GM12874 (cell line): ENCODE measurements around the gene RALGAPB.

Experiments
- TF ChIP-seq, protein P1 (sequence below): IDR thresholded peaks from 2 replicates; pipeline ENCODE4 v1.5.1; 2011; ENCODE audit warnings: low read depth, mild to moderate bottlenecking, control low read depth, low read length, moderate library complexity; ENCODE audit not compliant: insufficient read depth

RALGAPB gene

DNA sequence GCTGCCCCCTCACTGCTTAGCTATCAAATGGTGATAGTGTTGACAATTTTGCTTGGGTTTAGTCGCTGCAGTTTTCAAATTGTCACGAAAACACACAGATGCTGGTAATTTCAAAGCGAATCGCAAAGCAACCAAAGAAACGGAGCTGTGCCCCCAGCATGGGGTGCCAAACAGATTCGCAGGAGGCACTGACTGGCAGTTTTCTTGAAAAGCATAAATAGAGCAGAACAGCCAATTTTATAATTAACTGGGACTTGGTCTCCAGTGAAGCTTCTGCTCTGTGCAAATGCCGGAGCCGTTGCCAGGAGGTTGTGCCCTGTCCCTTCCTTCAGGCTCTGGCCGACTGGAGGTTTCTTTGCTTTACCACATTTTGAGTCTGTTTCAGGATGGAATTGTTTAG, 147.8 kb downstream of the RALGAPB start:
- TF ChIP-seq, protein P1, sequence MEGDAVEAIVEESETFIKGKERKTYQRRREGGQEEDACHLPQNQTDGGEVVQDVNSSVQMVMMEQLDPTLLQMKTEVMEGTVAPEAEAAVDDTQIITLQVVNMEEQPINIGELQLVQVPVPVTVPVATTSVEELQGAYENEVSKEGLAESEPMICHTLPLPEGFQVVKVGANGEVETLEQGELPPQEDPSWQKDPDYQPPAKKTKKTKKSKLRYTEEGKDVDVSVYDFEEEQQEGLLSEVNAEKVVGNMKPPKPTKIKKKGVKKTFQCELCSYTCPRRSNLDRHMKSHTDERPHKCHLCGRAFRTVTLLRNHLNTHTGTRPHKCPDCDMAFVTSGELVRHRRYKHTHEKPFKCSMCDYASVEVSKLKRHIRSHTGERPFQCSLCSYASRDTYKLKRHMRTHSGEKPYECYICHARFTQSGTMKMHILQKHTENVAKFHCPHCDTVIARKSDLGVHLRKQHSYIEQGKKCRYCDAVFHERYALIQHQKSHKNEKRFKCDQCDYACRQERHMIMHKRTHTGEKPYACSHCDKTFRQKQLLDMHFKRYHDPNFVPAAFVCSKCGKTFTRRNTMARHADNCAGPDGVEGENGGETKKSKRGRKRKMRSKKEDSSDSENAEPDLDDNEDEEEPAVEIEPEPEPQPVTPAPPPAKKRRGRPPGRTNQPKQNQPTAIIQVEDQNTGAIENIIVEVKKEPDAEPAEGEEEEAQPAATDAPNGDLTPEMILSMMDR, result no peak

DNA sequence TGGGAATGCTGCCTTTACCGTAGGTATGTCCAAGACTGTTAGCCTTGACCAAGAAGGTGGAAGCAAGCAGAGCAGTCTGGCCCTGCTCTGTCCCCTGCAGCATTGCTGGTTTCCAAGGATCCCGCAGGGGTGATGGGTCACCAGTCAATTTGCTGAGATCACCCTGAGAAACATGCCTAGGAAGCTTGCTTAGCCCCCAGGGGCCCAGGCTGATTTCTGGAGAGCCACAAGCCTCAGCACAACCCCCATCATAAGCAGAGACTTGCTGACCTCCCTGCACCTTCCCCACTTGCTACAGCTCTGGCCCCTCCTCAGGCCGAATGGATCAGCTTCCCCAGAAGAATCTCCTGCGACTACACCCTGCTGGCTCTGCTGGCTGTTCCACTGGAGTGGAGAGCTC, 150.4 kb downstream of the RALGAPB start:
- TF ChIP-seq, protein P1, result no peak

DNA sequence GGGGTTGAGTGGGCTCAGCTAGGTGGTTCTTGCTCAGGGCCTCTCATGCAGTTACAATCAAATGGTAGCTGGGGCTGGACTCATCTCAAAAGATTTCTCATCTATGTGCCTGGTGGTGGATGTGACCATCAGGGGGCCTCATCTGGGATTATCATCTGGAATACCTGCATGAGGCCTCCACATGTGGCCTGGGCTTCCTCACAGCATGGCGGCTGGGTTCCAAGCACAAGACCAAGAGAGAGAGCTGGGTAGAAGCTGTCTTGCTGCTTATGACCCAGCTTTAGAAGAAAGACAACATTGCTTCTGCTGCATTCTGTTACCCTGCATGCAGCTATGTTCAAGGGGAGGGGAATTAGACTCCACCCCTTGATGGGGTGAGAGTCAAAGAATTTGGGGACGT, 151.4 kb downstream of the RALGAPB start:
- TF ChIP-seq, protein P1, result no peak

DNA sequence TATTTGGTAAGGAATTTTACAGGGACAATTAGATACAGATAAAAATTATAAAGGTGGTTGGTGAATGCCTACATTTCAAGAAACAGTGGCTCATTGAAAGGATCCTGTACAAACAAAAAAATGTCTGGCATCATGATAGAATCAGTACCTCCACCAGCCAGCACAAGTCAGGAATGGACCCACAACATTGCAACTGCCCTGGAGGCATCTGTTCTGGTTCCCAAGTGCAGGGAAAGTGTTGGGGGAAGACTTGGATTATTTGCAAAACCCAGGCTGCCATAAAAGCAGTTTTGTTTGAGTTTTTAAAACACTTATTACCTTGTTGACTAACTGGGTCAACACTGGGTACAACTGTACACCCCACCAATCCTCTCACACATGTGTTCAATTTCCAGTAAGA, 153.3 kb downstream of the RALGAPB start:
- TF ChIP-seq, protein P1, result no peak

DNA sequence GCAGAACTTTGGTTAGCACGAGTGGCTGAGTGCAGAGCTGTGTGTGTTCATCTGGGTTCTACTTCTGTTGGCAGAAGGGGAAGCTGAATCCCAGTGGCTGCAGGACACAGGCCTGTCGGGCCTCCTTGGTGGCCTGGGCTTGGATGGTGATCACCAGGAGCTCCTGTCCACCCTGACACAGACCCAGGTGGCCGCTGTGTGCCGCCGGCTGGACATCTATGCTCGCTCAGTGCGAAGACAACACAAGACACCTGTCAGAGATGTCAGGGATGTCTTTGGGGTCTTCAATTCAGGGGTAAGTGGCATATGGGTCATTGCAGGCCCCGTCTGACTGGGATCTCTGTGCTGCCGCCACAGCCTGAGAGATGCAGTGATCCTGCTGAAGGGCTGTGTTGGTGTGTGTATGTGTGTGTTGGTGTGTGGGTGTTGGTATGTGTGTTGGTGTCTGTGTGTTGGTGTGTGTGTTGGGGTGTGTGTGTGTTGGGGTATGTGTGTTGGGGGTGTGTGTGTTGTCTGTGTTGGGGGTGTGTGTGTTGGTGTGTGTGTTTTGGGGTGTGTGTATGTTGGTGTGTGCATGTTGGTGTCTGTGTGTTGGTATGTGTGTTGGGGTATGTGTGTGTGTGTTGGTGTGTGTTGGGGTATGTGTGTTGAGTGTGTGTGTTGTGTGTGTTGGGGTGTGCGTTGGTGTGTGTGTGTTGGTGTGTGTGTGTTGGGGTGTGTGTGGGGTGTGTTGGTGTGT, 154.4 kb downstream of the RALGAPB start:
- TF ChIP-seq, protein P1, result no peak
